Activated CD4-positive, alpha-beta T cell treated with anti-CD3 and anti-CD28 coated beads for 1 hour (primary cell): ENCODE measurements around the gene ARHGEF10L.
"Not testable (repeated sequence)": the region's sequence is repeated elsewhere in the genome, so short reads cannot be mapped to it uniquely, and the experiment has no call there.

Experiments used
- DNase-seq: peaks from one replicate; pipeline ENCODE4 v3.0.0-alpha.2; 2020

The ARHGEF10L gene

DNA sequence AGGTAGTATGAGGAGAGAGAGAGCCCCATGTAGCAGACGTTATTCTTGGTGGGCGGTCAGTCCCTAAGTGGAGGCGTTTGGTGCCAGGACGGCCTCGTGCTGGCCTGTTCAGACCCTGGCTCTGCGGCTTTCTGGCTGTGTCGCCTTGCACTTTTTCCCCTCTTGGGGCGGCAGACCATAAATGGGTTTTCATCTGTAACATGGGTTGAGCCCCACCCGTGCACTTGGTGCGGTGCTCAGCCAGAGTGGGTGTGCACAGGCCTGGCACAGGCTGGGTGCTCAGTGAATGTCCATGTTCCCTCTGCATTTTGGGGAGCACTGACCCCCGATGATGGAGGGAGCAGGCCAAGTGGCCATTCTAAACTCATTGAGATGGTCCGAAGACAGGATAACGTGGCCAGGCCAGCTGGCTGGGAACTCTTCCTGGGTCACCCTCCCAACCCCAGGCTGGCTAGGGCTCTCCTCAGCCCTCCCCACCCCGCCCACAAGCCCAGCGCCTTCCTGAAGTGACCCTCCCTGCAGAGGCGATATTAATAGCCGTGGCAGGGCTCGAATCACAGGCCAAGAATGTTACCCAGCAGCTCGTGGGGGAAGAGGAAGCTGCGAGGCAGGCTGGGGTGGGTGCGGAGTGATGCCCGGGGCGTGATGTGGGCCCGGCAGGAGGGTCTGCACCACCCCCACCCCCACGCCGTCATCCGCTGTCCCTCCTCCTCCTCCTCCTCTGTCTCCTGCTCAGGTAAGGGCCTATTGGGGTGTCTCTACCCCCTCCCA is 78.5 kb downstream of the ARHGEF10L start:
- DNase-seq: no peak

DNA sequence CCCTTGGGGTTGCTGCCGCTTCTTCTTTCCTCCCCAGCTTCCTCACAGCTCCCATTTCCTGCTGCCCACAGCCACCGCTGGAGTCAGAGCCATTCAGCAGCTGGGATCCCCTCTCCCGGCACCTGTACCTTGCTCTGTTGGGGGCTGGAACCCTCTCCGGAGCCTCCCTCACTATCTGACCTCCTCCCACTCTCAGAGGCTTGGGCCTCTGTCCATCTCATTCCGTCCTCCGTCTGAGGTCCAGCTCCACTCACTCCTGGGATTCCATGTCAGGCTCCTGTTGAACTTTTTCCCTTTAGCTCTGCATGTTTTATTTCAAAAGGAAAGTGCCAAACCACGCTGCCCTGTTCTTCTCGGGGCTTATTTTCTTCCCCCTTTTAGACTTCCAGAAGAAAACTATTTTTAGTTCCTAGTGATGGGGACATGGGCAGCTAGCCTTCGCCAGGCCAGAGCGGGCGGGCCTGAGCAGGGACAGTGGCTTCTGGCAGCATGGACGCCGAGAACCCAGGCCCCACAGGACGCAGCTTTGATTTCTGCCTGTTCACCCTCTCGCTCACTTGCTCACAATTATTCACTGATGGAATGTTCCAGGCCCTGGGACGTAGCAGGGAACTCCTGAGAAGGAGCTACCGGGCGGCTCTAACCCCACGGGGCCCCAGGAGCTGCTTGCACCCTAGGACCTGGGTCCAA is 79.2 kb downstream of the ARHGEF10L start:
- no peak for DNase-seq

DNA sequence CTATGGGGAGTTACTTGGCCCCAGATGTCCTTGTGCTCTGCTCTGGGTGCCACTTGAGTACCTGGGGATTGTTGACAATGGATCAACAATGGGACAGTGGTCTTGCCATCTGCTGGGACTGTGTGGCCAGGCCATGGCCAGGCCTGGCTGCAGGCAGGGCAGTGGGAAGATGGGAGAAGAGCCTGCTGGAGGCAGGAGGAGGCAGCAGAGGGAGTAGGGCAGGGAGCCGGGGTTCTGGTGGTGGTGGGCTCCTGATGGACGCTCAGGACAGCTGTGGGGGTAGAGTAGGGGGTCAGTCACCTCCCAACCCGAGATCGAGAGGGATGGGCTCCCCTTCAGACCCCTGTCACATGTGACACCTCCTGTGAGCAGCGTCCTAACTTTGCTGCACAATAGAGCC is 81.0 kb downstream of the ARHGEF10L start:
- no peak for DNase-seq

DNA sequence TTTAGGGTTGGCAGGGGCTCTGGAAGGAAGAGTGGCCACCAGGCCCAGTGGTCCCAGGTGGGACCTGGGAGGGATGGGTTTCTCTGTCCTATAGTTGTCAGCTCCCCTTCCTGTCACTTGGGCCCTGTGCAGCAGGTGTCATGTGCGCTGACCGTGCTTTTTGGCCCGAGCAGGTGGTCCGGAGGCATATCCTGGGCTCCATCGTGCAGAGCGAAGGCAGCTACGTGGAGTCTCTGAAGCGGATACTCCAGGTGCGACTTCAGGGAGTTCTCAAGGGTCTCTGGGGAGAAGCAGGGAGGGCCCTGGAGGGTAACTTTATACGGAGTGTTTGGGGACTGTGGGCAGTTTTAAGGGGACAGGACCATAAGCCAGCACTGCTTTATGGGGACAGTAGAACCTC is 82.2 kb downstream of the ARHGEF10L start:
- DNase-seq: no peak

DNA sequence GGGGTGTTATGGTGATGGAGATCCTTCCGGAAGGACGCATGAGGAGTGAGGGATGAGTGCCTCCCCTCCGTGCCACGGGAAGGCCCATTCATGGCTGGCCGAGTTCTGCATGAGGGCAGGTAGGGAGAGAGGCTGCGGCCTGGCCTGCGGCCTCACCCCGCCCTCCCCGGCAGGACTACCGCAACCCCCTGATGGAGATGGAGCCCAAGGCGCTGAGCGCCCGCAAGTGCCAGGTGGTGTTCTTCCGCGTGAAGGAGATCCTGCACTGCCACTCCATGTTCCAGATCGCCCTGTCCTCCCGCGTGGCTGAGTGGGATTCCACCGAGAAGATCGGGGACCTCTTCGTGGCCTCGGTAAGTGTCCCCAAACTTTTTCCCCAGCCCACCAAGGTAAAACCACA is 83.3 kb downstream of the ARHGEF10L start:
- DNase-seq: no peak

DNA sequence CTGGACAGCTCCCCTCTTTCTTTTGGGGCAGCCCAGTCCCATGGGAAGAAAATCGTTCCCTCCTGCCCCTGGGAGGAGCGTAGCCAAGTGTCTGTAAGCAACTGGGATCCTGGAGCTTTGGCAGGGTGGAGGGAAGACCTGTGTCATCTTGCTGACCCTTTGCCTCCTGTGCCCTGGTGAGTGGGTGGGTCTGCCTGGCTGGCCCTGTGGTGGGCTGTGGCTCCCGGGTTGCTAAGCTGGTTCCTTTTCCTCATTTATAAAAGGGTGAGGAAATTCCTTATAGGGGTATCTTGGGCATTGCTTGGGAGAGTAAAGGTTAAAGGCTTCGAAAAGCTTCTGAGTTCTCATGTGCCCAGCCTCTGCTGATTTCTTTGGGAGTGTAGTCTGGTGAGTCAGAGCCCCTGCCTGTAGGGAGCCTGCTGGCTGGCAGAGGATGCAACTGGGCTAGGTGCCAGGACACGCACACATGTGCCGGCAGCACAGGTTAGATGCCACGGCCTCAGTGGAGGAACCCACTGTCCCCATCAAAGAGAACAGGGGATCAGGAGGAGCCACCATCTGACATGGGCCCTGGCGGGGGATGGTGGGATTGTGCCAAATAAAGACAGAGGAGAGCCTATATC is 85.2 kb downstream of the ARHGEF10L start:
- DNase-seq: no peak

DNA sequence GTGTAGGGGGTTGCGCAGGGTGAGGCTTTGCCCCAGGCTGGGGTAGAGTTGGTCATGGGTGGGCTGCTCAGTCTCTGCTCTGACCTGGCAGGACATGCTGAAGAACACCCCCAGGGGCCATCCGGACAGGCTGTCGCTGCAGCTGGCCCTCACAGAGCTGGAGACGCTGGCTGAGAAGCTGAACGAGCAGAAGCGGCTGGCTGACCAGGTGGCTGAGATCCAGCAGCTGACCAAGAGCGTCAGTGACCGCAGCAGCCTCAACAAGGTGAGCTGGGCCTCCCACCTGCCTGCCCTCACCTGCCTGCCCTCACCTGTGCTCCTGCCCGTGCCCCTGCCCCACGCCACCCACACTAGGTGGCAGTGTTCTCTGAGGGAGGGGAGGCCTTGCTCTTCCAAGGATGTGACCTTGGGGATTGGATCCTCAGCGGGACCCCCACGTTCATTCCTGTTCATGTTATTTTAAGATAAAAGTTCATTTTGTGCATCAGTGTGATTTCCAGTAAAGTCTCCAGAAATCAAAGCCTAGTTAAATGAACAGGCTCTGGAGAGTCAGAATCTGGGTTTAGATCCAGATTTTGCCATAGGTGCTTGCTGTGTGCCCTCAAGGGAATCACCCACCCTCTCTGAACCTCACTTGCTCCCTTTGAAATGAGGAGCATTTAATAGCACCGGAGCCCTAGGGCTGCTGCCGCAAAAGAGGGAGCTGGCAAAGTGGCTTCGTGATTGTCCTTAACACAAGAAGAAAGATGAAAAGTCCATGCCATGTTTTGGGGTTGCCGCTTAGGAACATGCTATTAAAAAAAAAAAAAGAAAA is 87.9 kb downstream of the ARHGEF10L start:
- no peak for DNase-seq

DNA sequence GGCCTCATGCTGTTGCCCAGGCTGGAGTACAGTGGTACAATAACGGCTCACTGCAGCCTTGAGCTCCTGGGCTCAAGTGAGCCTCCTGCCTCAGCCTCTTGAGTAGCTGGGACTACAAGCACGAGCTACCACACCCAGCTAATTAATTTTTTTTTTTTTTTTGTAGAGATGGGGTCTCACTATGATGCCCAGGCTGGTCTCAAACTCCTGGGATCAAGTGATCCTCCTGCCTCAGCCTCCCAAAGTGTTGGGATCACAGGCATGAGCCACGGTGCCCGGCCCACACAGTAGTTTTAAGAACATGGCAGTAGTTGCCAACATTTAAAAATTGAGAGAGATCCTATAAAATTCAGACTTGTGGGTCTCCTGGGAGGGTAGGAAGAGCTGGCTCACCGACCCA is 89.5 kb downstream of the ARHGEF10L start:
- not testable (repeated sequence) for DNase-seq

DNA sequence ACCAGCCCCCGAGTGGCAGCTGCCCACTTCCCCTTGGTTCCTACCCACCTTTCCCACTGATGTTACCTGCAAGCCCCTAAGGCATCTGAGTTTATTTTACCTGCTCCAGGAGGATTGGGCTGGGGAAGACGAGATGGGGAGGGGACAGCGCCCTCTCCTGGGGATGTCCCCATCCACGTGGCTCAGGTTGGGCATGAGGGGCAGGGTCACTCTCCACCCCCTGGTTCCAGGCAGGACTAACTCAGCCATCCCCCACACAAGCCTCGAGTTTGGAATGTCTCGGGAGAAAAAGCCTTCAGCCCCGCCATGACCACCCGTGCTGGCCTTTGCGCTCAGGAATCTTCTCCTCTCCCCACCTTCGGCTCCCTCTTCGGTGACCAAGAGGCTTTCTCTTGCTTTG is 90.0 kb downstream of the ARHGEF10L start:
- no peak for DNase-seq

DNA sequence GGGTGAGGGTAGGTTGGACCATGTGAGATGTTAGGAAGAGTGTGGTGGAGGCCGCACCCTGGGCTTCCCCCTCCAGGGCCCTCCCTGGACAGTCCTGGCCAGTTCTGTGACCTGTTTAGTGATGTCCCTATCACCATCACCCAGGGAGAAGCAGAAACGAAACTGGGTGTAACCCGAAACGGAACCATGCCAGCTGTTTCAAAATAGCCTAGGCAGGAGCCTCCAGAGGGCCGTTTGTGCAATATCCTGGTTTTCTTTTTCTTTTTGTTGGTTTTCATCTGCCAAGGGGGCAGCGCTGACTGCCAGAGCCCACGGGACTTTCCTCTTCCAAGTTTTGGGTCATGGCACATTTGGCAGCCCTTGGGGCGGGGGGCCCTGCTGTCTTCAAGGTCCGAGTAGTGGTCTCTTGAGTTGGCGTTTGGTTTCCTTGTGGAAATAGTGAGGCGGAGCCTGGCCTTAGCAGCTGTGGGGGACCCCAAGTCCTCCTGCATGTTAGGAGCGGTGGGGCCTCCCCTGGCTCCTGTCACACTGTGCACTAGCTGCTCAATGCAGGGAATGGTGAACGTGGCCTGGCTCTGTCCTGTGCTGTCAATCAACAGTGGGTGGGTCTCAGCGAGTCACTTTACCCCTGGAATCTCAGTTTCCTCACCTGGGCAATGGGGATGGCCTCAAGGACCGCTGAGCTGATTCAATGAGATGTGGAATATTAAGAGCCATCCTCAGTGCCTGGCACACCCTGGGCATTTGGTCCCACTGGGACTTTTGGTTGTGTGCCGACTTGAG is 90.7 kb downstream of the ARHGEF10L start:
- DNase-seq: no peak

DNA sequence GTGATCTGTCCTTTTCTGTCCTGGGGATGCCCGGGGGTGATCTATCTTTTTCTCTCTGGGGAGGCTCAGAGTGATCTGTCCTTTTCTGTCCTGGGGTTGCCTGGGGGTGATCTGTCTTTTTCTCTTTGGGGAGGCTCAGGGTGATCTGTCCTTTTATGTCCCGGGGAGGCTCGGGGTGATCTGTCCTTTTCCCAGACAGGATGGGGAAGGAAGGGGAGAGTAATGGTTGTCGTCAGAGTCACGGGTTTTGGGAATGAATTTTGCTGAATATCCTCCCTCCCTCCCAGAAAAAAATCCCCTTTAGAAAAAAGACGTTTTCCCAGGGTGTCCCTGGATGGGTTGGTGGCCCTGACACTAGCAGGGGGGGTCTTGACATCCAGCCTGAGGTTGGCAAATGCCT is 91.5 kb downstream of the ARHGEF10L start:
- DNase-seq: no peak

DNA sequence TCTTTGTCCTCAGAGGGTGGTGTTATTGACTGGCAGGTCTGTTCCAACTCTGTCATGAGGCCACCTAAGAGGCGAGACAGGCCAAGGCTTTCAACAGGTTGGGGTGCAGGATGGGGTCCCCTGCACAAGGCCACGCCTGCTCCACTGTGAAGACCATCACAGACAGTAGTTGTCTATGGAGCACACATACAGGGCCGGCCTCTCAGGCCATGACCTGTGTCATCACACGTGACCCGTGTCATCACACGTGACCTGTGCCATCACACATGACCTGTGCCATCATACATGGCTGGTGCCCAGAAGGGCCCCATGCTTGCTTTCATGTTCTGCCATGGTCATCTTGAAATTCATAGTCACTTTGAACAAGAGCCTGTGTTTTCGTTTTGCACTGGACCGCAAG is 91.9 kb downstream of the ARHGEF10L start:
- no peak for DNase-seq

DNA sequence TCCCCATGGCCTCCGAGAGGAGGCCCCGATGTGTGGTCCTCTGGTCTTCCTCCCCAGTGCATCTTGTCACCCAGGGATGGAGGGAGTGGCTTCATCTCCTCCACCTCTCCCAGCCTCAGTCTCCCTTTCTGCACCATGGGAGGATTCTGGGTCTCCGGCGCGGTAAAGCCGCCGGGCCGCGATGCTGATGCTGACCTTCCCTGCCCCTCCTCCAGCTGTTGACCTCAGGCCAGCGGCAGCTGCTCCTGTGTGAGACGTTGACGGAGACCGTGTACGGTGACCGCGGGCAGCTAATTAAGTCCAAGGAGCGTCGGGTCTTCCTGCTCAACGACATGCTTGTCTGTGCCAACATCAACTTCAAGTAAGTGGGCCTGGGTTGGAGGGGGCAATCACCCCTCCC is 92.6 kb downstream of the ARHGEF10L start:
- no peak for DNase-seq

DNA sequence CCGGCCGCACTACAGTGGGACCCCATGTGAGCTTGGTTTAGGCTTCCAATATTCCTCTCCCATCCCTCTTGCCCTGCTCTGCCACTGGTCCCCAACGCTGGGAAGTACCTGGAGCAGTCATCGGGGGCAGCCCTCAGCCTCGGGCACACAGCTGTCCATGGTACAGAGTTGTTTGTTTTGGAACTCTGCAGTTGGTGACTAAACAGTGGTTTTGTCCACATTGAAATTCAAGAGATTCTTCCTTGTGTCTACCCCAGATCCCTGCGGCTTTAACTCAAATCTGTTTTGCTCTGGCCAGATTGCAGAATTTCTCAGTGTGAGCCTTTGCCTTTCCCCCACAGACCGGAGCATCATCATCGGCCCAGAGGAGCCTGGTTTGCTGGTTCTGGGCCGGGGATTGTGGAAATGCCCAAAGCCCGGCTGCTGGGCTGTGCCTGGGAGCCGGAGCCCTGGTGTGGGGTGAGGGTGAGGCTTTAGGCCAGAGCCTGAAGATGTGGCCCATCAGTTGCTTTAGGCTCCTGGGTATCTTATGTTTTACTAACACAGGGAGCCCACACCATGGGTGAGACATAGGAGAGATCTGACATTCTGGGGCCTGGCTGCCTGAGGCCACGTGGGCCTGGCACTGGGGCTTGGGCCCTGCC is 93.2 kb downstream of the ARHGEF10L start:
- DNase-seq: no peak

DNA sequence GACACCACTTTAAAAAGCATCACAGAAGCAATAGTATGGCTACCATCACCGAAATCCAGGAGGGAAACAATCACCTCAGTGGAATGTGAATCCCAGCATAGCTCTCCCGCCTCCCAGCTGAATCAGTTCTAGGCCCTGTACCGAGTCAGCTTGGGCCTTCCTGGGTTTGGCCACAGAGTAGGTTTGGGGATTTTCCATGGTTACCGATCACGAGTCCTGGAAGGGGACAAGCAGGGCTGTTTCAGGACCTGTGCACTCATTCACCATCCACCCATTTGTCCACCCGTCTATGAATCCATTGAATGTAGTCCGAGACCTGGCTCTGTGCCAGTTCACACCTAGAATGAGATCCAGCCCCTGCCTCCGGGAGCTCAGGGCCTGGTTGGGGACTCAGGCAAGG is 94.2 kb downstream of the ARHGEF10L start:
- no peak for DNase-seq

DNA sequence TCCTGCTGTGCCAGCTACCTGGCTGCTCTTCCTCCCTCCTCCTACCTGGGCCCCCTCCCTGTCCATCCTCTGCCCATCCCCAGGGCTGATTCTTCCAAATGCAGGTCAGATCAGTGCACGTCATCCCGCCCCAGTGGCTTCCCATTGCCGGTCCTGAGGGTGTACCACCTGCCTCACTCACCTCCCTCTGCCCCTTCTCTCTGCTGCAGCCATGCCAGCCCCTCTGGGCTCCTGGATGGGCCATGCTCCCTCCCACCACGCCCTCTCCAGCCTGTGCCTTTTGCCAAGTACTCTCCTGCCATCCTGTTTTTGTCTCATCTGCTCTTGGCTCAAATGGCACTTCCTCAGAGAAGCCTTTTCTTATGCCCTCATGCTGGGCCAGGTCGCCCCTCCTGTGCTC is 95.8 kb downstream of the ARHGEF10L start:
- no peak for DNase-seq

DNA sequence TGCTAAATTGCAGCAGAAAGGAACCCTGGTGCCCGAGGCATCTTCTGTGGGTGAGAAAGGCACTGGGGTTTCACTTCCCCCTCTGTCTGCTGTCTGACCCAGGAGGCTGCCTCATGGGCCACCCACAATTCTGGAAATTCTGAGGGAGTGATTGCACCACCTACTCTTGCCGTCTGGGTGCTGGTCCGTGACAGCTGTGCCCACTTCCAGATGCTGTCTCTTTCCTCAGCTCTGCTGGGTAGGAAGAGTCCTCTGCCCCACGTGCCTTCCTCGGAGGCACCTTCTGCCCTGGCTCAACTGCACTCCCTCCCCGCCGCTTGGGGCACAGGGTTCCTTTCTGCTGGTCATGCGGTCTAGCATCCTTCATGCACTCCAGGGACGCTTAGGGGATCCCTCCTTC is 96.3 kb downstream of the ARHGEF10L start:
- DNase-seq: no peak

DNA sequence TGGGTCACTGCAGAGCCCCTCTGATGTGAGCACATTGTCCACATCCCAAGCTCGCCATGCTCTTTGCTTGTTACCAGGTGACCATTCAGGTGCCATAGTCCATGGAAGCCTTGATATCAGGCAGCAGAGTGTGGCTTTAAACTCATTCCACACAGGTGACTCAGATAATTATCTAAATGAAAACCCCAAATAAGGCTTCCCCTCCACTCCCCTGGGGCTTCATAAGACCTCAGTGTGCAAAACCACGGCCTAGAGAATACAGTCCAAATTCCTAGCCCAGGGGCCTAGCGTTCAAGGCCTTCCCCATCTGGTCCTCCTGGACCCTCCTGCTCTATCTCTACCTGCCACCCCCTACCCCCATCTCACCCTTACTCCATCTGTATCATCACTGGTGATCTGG is 97.1 kb downstream of the ARHGEF10L start:
- no peak for DNase-seq

DNA sequence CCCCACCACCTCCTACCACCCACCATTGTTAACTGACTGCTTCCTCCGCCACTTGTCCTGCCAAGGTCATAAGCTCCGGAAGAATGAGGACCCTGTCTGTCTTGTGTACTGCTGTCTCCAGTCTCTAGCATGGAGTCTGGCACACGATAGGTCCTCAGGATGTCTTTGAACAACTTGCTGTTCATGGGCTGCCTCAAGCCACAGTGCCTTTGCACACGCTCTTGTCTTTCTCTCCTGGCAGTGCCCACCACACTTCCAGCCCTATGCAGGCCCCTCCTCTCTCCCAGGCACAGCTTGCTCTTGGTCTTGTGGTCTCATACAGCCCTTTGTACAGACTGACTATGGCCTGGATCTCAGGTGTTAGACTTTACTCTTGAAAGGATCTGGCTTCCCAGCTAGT is 97.6 kb downstream of the ARHGEF10L start:
- no peak for DNase-seq

DNA sequence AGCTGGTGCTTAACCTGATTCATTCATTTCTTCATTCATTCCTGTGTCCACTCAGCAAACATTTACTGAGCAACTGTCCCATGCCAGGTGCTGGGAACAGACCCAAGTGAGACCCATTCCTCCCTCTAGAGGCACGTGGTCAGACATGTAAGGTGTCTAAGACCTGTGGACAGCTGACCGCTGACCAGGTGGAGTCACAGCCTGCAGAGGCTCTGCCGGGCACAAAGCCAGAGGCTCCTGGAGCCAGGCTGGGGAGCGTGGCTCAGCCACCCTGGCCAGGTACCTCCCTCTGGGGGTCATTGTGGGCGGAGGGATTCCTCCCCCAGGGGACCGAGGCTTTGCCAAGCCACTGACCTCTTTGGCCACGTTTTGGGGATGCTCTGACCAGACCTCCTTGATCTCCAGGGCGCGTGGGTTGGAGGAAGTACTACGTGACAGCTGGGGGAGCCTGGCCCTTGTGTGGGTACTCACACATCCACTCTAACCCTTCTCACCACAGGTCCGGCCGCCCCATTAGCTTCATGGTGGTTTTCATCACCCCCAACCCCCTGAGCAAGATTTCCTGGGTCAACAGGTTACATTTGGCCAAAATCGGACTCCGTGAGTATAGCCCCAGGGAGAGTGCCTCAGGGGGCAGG is 100.3 kb downstream of the ARHGEF10L start:
- DNase-seq: no peak

DNA sequence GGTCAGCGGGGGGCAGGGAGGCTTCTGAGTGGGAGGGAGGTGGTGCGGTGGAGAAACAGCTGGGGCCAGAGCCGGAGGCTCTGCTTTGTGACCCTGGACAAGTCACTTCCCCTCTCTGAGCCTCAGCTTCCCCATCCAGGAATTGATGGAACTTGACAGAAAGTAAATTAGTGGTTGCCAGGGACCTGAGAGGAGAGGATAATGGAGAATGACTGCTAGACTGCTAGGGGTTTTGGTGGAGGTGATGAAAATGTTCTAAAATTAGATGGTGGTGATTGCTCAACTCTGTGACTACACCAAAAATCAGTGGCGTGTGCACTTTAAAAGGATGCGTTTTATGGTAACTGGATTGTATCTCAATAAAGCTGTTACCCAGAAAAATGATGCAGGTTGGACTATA is 100.9 kb downstream of the ARHGEF10L start:
- DNase-seq: no peak

DNA sequence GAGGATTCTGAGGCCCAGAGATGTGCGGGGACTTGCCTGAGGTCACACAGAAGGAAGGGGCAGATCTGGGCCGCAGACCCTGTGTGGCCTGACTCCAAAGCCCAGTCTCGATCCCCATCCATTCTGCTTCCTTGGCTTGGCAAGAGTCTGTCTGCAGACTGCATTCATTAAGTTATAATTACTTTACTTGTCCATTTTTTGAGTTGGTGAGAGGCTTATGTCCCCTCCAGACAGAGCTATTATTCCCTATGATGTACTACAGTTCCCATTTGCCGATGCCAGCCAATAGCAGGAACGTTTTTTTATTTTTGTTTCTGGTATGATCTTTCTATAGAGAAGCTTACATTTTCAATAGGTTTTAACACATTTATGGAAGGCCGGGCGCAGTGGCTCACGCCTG is 101.5 kb downstream of the ARHGEF10L start:
- no peak for DNase-seq
